Gastrocnemius medialis (tissue), 4 donors: ENCODE data around the gene ANKRD18B. TPM values are rescaled to one million over a fixed set of nuclear protein-coding genes. Genes with fewer than 3 reads are reported as not detected.
"Not testable (repeated sequence)": the region's sequence is repeated elsewhere in the genome, so short reads cannot be mapped to it uniquely, and the experiment has no call there.

Experiments
- ATAC-seq, 2 donors: fragments of 150-250 bp; one replicate each; pipeline ENCODE4 v1.9.1; 2016
- DNase-seq, 2 donors: peaks; one replicate each; pipeline ENCODE4 v3.0.0-alpha.2; 2019
- H3K27ac ChIP-seq, 4 donors: fragments of 200-600 bp; sonication (generic); 1 replicate in 1 of 4; 2 replicates in 3 of 4; pipeline ENCODE4 v1.5.1; 2016 to 2018; ENCODE audit warnings: mild to moderate bottlenecking in 2 of 4, moderate library complexity in 1 of 4
- H3K27me3 ChIP-seq, 3 donors: fragments of 200-600 bp; sonication (generic) in 2 of 3; 1 replicate in 1 of 3; 2 replicates in 2 of 3; pipeline versions ENCODE4 v1.5.1 to v1.6.0; 2016 to 2019; ENCODE audit warnings: mild to moderate bottlenecking in 1 of 3, moderate library complexity in 1 of 3
- H3K36me3 ChIP-seq, 2 donors: fragments of 200-600 bp; sonication (generic) in 1 of 2; one replicate each; pipeline ENCODE4 v1.5.1; 2017 to 2018
- H3K4me1 ChIP-seq, 2 donors: fragments of 200-600 bp; sonication (generic) in 1 of 2; one replicate each; pipeline ENCODE4 v1.5.1; 2016 to 2017; ENCODE audit warnings: mild to moderate bottlenecking in 2 of 2
- H3K4me3 ChIP-seq, 4 donors: fragments of 200-600 bp; sonication (generic) in 3 of 4; 1 replicate in 1 of 4; 2 replicates in 3 of 4; pipeline ENCODE4 v1.5.1; 2016 to 2019; ENCODE audit warnings: mild to moderate bottlenecking in 2 of 4
- H3K9me3 ChIP-seq, 3 donors: fragments of 200-600 bp; sonication (generic) in 2 of 3; 1 replicate in 1 of 3; 2 replicates in 2 of 3; pipeline ENCODE4 v1.5.1; 2016 to 2019
- POLR2A ChIP-seq, 2 donors: fragments of 450-650 bp; IDR thresholded peaks; one replicate each; pipeline ENCODE4 v1.6.1; 2017; ENCODE audit warnings: antibody characterized with exemption in 2 of 2, mild to moderate bottlenecking in 2 of 2, moderate library complexity in 2 of 2
- in situ Hi-C, 4 donors: fragments of 200-750 bp; cut with MboI; loops; one replicate each; pipeline versions ENCODE4 v1.15.0 to v1.8.0; 2017; ENCODE audit warnings: low sequenced_read_pairs in 4 of 4
- intact Hi-C: fragments of 100-400 bp; cut with DNase I; formaldehyde crosslinking; loops from one replicate; pipeline ENCODE4 v1.15.1; 2023; ENCODE audit warnings: low total_unique reads
- total RNA-seq, 4 donors: library from RNA; depleted of rRNA; stranded (reverse); fragments of >200 nt; gene quantifications; one replicate each; pipeline versions ENCODE4 v1.1.0 to v1.2.3, GENCODE V29; 2016
- TF ChIP-seq, protein P1 (sequence below), 5 experiments: fragments of 450-650 bp in 3 of 5; fragments of 200-600 bp in 2 of 5; sonication (generic) in 2 of 5; IDR thresholded peaks in 4 of 5; conservative IDR thresholded peaks in 1 of 5; 1 replicate in 4 of 5; 2 replicates in 1 of 5; pipeline ENCODE4 v1.5.1; 2016 to 2019; ENCODE audit warnings: antibody characterized with exemption in 5 of 5, mild to moderate bottlenecking in 3 of 5, moderate library complexity in 3 of 5

The ANKRD18B gene
- total RNA-seq, 4 donors from 2014 or later: 0.22 to 3.9 TPM; not detected in 2

DNA sequence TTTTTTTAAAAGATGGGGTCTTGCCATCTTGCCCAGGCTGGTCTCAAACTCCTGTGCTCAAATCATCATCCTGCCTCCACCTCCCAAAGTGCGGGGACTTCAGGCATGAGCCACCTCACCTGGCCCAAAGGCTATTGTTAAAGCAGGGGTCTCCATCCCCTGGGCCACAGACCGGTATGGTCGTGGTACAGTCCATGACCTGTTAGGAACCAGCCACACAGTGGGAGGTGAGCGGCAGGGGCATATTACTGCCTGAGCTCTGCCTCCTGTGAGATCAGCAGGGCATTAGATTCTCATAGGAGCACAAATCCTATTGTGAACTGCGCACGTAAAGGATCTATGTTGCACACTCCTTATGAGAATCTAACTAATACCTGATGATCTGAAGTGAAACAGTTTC lies 43.1 kb upstream of the ANKRD18B start:
- Histone ChIP-seq H3K36me3 (no peaks in the 10 kb centered on the region), H3K27ac (no peak overlapping the region), H3K4me1 (no peaks in the 10 kb centered on the region), H3K4me3 (no peak overlapping the region), H3K27me3 (no peaks in the 10 kb centered on the region), H3K9me3 (no peaks in the 10 kb centered on the region)
- TF ChIP-seq, protein P1, sequence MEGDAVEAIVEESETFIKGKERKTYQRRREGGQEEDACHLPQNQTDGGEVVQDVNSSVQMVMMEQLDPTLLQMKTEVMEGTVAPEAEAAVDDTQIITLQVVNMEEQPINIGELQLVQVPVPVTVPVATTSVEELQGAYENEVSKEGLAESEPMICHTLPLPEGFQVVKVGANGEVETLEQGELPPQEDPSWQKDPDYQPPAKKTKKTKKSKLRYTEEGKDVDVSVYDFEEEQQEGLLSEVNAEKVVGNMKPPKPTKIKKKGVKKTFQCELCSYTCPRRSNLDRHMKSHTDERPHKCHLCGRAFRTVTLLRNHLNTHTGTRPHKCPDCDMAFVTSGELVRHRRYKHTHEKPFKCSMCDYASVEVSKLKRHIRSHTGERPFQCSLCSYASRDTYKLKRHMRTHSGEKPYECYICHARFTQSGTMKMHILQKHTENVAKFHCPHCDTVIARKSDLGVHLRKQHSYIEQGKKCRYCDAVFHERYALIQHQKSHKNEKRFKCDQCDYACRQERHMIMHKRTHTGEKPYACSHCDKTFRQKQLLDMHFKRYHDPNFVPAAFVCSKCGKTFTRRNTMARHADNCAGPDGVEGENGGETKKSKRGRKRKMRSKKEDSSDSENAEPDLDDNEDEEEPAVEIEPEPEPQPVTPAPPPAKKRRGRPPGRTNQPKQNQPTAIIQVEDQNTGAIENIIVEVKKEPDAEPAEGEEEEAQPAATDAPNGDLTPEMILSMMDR (IDR thresholded peaks at IDR 0.05 in 4 of 5, conservative IDR thresholded peaks at IDR 0.05 in 1 of 5): no peak
- no peak for TF ChIP-seq POLR2A (IDR thresholded peaks at IDR 0.05)
- ATAC-seq (no peak), DNase-seq (no peak)
- intact Hi-C loops (no loop called here), in situ Hi-C loops (no loop called here)

DNA sequence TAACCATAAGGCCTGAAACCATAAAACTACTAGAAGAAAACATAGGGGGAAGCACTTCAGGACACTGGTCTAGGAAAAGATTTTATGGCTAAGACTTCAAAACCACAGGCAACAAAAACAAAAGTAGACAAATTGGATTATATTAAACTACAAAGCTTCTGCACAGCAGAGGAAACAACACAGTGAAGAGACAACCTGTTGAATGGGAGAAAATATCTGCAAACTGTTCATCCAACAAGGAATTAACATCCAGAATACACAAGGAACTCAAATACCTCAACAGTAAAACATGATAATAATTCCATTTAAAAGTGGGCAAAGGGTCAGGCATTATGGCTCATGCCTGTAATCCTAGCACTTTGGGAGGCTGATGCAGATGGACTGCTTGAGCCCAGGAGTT lies 38.7 kb upstream of the ANKRD18B start:
- H3K9me3 ChIP-seq, H3K27me3 ChIP-seq, H3K36me3 ChIP-seq, H3K4me3 ChIP-seq, intact Hi-C loops, H3K27ac ChIP-seq, DNase-seq, H3K4me1 ChIP-seq, in situ Hi-C loops, ATAC-seq: not testable (repeated sequence)

DNA sequence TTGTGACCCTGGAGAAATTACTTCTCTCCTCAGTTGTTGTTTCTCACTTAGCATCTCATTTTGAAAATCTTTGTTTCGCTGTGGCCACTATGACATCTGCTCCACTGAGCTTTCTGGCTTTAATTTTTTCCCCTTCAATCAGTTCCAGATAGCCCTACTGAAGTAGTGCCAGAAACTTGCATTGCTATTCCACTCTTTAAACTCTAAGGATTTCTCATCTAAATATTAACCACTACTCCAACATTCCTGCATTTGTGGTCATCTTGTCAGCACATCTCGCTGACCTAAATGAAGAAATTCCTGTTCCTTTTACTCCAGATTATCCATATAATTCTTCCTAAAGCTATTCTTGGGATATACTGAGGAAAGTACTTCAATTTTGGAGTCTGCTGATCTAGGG lies 35.0 kb upstream of the ANKRD18B start:
- H3K4me3 ChIP-seq: no peak overlapping the region
- H3K36me3 ChIP-seq: no peaks in the 10 kb centered on the region
- in situ Hi-C loops (no loop called here), intact Hi-C loops (no loop called here)
- DNase-seq (no peak), ATAC-seq (no peak)
- TF ChIP-seq, protein P1 (IDR thresholded peaks at IDR 0.05 in 4 of 5, conservative IDR thresholded peaks at IDR 0.05 in 1 of 5): no peak
- no peak for TF ChIP-seq POLR2A (IDR thresholded peaks at IDR 0.05)
- no peaks in the 10 kb centered on the region for H3K27me3 ChIP-seq
- H3K27ac ChIP-seq: no peak overlapping the region
- no peaks in the 10 kb centered on the region for H3K4me1 ChIP-seq
- H3K9me3 ChIP-seq: no peaks in the 10 kb centered on the region

DNA sequence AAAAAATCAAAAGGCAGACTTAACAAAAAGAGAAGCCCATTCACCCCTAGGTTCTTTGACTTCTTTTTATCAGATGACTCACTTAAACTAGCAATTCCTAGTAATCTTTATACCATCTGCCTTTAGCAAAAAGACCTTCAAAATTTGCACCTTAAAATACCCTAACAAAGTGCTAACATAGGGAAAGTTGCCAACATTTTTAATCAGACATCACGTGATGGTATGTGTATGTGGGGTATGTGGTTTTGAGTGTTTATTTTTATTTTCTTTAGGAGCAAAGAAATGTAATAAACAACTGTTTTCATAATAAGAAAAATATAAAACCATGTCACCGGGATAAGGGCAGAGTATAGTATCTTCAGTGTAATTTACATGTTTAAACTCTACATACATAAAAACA lies 30.2 kb upstream of the ANKRD18B start:
- H3K4me1 ChIP-seq, in situ Hi-C loops, H3K4me3 ChIP-seq, ATAC-seq, H3K9me3 ChIP-seq, H3K27me3 ChIP-seq, H3K27ac ChIP-seq, H3K36me3 ChIP-seq, intact Hi-C loops, DNase-seq: not testable (repeated sequence)

DNA sequence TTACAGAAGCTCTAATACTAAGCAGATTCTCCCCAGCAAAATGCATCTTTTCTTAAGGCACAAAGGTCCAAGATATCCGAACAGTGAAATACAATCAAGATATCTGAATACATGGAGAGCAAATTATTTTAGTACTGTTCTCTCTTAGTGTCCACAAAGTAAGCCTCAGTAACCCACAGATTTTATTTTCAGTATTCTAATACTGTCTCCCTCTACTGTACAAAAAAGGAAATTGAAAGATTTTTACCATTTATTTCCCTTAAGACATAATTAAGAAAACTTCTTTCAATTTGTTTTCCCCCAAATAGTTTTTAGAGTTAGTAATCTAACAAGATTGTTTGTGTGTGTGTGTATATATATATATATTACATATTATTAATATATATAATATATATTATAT lies 25.7 kb upstream of the ANKRD18B start:
- Histone ChIP-seq H3K9me3 (no peaks in the 10 kb centered on the region), H3K36me3 (no peaks in the 10 kb centered on the region), H3K4me1 (no peaks in the 10 kb centered on the region), H3K27ac (no peak overlapping the region), H3K27me3 (no peaks in the 10 kb centered on the region), H3K4me3 (no peak overlapping the region)
- in situ Hi-C loops: no loop called here
- intact Hi-C loops: no loop called here
- DNase-seq (no peak), ATAC-seq (no peak)
- no peak for TF ChIP-seq POLR2A (IDR thresholded peaks at IDR 0.05)
- TF ChIP-seq, protein P1 (IDR thresholded peaks at IDR 0.05 in 4 of 5, conservative IDR thresholded peaks at IDR 0.05 in 1 of 5): no peak

DNA sequence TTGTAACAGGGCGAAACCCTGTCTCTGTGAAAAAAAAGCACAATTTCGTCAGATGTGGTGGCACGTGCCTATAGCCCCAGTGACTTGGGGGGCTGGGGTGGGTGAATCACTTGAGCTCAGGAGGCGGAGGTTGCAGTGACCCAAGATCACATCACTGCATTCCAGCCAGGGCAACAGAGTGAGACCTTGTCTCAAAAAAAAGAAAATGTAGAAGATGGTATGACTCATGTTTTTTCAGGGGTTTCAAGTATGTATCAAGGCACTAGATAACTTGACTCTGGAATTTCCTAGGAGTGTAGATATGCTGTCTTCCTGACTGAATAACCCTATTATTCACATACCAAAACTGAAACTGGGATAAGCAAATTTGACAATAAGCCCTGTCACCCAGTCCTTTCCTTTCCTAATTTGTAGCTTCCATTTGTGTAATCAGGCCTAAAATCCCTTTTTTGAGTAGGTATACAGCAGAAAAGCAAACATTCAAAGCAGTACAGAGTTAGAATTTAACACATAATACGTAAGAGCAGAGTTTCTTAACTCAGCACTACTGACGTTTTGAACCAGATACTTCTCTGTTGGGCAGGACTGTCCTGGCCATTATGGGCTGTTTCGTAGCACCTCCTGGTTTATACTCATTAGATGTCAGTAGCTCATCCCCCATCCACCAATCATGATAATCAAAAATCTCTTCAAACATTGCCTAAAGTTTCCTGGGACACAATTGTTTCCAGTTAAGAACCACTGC lies 17.3 kb upstream of the ANKRD18B start:
- DNase-seq (no peak), ATAC-seq (no peak)
- TF ChIP-seq, protein P1 (IDR thresholded peaks at IDR 0.05 in 4 of 5, conservative IDR thresholded peaks at IDR 0.05 in 1 of 5): no peak
- TF ChIP-seq POLR2A (IDR thresholded peaks at IDR 0.05): no peak
- Histone ChIP-seq H3K4me3 (no peak overlapping the region), H3K27me3 (no peaks in the 10 kb centered on the region), H3K36me3 (no peaks in the 10 kb centered on the region), H3K27ac (no peak overlapping the region), H3K9me3 (no peaks in the 10 kb centered on the region), H3K4me1 (peaks cover 0 to 5% of the 10 kb centered on the region in 2 donors)
- intact Hi-C loops (loop anchor here (10.0 kb wide), 1 partner anchor 62 kb away; the partner anchor contains the start of gene AQP3), in situ Hi-C loops (no loop called here)
